A549 treated with Hydrocortisone at 1 μM for 4 hours (cell line): Measurements from ENCODE around the gene PSMD9. TPM values are rescaled to one million over a fixed set of nuclear protein-coding genes. Genes with fewer than 3 reads are reported as not detected.

Experiments
- total RNA-seq: library from RNA; stranded (reverse); fragments of 200-300 nt; extraction: Qiagen RNA extraction; gene quantifications from 5 replicates; pipeline ENCODE4 v1.2.3, GENCODE V29; 2022

The PSMD9 gene, protein sequence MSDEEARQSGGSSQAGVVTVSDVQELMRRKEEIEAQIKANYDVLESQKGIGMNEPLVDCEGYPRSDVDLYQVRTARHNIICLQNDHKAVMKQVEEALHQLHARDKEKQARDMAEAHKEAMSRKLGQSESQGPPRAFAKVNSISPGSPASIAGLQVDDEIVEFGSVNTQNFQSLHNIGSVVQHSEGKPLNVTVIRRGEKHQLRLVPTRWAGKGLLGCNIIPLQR
- 116 to 162 TPM (median 126 TPM) in 5 replicates for total RNA-seq

DNA sequence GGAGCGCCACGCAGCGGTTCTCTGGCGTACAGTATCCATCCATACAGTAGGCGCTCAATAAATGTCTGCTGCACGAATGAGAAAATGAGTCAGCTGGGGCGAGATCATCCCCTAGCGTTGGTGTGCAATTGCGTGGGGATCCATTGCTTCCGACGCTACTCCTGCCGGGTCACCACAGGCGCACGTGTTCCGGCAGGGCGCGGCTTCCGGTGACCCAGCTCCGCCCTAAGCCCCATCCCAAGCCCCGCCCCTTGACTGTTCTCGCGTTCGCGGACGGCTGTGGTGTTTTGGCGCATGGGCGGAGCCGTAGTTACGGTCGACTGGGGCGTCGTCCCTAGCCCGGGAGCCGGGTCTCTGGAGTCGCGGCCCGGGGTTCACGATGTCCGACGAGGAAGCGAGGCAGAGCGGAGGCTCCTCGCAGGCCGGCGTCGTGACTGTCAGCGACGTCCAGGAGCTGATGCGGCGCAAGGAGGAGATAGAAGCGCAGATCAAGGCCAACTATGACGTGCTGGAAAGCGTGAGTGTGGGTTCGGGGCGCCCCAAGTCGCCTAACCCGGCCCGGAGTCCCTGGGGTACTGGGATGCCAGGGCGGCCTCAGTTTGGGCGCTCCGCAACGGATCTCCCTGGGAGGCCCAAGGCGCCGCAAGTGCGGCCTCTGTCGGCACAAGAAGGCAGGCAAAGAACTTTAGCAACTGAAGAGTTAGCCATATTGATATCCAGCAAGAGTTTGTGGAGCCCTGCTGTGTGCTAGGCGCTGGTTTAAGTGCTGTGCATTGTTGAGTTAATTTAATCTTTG, at the start of gene PSMD9:
Gene PSMD9, plus strand, starts transcription at position 313 of the 796 bp plus-strand sequence. Its CDS starts 67 bp downstream, at position 380.

DNA sequence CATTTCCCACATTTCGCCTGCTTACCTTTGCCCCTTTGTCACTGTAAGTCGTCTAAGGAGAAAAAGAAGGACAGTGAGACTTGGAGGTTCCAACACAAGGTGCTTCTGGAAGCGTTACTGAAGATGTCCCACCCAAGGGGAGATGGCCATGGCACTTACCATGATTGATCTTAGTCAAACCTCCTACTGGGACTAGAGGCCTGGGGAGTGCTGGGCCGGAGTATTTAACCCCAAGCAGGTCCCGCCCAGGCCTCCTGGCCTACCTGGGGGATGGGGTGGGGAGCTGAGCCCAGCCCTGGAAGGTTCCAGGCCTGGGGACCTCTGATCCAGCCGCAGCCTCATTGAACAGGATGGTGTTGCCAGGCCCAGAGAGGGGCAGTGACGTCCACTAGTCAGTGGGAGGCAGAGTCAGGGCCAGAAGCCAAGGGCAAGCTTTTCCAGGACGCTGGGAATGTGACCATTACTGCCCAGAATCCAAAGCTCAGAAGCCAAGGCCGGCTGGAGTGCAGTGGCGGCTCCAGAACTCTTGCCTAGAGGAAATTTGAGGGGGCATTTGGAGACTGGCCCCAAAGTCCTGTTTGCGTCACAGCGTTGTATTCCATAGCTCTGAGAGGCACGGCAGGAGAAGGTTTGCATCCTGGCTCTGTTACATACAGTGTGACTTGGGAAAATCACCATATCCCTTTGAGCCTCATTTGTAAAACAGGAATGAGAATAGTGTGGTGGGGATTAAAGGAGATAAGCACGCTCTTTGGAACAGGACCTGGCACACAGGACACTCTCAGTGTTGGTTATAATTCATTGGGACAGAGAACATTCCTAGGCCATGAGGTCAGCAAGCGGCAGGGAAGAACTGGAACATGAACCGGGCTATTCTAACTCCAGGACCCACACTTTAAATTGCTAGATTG, 29.7 kb upstream of the PSMD9 start, which contains the start of gene HPD:
Gene HPD, minus strand, starts transcription at position 198 of the 911 bp plus-strand sequence. Its CDS starts 36 bp downstream, at position 162.

DNA sequence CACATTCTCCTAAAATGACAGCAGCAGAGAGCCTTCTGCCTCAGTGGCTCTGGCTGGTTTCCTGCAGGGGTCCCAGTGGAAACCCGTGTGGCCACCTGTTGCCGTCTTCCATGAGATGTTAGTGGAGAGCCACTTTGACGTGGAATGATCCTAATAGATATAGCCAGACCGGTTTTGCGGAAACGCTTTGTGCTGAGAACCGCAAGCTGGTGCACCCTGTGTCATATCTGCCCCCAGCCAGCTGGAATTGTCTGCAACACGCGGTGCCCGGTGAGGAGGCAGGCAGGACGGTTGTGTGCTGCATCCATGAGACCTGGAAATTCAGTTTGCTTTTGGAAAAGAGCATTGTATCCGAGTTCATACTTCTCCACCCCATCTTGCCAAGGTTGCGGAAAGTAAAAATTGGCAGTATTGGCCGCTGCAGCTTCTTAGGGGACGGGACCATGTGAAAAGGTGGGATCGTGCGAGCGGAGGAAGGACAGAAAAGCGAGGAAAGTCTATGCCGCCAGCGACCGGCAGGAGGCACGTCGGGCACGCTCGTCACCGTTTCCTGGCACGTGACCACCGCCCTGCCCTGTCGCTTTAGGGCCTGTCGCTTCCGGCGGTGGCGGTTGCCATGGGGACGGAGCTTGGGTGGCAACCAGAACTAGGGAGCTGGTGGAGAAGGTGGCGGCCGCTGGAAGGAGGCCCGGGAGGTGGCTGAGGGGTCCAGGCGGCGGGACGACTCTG, 29.5 kb downstream of the PSMD9 start, which contains the start of gene CFAP251:
Gene CFAP251, plus strand, starts transcription at position 643 of the 729 bp plus-strand sequence. CDS start 2,714 bp downstream, outside the sequence.

Other genes with a start within 250 kb of the PSMD9 start
- gene MORN3, start 219.1 kb upstream of the PSMD9 start, total RNA-seq, result 0.08 to 0.39 TPM (median 0.26 TPM) in 5 replicates
- 13.2 to 18.7 TPM (median 16.0 TPM) in 5 replicates for gene TMEM120B, start 176.0 kb upstream of the PSMD9 start, total RNA-seq
- 82.6 to 96.9 TPM (median 89.9 TPM) in 5 replicates for gene RHOF, start 95.1 kb upstream of the PSMD9 start, total RNA-seq
- 11.0 to 12.2 TPM (median 11.8 TPM) in 5 replicates for gene SETD1B, start 84.8 kb upstream of the PSMD9 start, total RNA-seq
- gene HPD, start 29.9 kb upstream of the PSMD9 start, total RNA-seq, result 1.4 to 2.1 TPM (median 1.9 TPM) in 5 replicates
- gene CFAP251, start 29.8 kb downstream of the PSMD9 start, total RNA-seq, result 0.85 to 1.7 TPM (median 1.3 TPM) in 5 replicates
- gene BCL7A, start 133.1 kb downstream of the PSMD9 start, total RNA-seq, result 9.3 to 12.4 TPM (median 11.3 TPM) in 5 replicates
- 32.5 to 44.3 TPM (median 39.7 TPM) in 5 replicates for gene MLXIP, start 190.0 kb downstream of the PSMD9 start, total RNA-seq